Neural progenitor cell (in vitro differentiated cells): Measurements from ENCODE around the gene OGFOD3.

Experiments used
- CTCF ChIP-seq: fragments of 200-600 bp; sonication (generic); IDR thresholded peaks from 2 replicates; pipeline ENCODE4 v1.5.1; 2017; ENCODE audit warnings: antibody characterized with exemption, mild to moderate bottlenecking
- EZH2 ChIP-seq: fragments of 200-600 bp; sonication (generic); IDR thresholded peaks from 2 replicates; pipeline ENCODE4 v1.6.1; 2017; ENCODE audit warnings: antibody characterized with exemption, mild to moderate bottlenecking, moderate library complexity

GRCh38 chr17:82384051-82384729, 34.2 kb downstream of the OGFOD3 start:
- TF ChIP-seq CTCF = no peak
- TF ChIP-seq EZH2 = no peak
